GM21526 (cell line): Measurements from ENCODE around the gene AMBRA1.

Source experiments
- ATAC-seq: cut with Tn5 transposase; IDR thresholded peaks from one replicate; pipeline ENCODE4 v1.9.1; 2021; ENCODE audit warnings: moderate library complexity; ENCODE audit not compliant: unreplicated experiment, low FRiP score

AMBRA1 gene

GRCh38 chr11:46480909-46481308 is 112.9 kb downstream of the AMBRA1 start:
- no peak for ATAC-seq

GRCh38 chr11:46480166-46480726 is 113.6 kb downstream of the AMBRA1 start:
- ATAC-seq: no peak

- ATAC-seq: no peak
These were observed 114.2 kb downstream of the AMBRA1 start for GRCh38 chr11:46479601-46480000.

- no peak for ATAC-seq
These were observed 115.6 kb downstream of the AMBRA1 start for GRCh38 chr11:46478196-46478595.

GRCh38 chr11:46477136-46477535 is 116.7 kb downstream of the AMBRA1 start:
- ATAC-seq: no peak

- no peak for ATAC-seq
These were observed 117.8 kb downstream of the AMBRA1 start for GRCh38 chr11:46475926-46476545.

- no peak for ATAC-seq
These were observed 118.5 kb downstream of the AMBRA1 start for GRCh38 chr11:46475051-46475925.

- no peak for ATAC-seq
These were observed 121.2 kb downstream of the AMBRA1 start for GRCh38 chr11:46472662-46472994.

GRCh38 chr11:46471943-46472661 is 121.7 kb downstream of the AMBRA1 start:
- no peak for ATAC-seq

GRCh38 chr11:46469926-46470325 is 123.9 kb downstream of the AMBRA1 start:
- no peak for ATAC-seq

- no peak for ATAC-seq
These were observed 128.1 kb downstream of the AMBRA1 start for GRCh38 chr11:46465683-46466082.

- ATAC-seq: no peak
These were observed 130.0 kb downstream of the AMBRA1 start for GRCh38 chr11:46463701-46464421.

GRCh38 chr11:46461461-46461927 is 132.3 kb downstream of the AMBRA1 start:
- ATAC-seq: no peak

GRCh38 chr11:46458491-46458890 is 135.3 kb downstream of the AMBRA1 start:
- ATAC-seq: no peak

- ATAC-seq: no peak
These were observed 136.0 kb downstream of the AMBRA1 start for GRCh38 chr11:46457659-46458424.

GRCh38 chr11:46457021-46457420 is 136.8 kb downstream of the AMBRA1 start:
- no peak for ATAC-seq

- ATAC-seq: no peak
These were observed 137.4 kb downstream of the AMBRA1 start for GRCh38 chr11:46456269-46457001.

GRCh38 chr11:46455834-46456233 is 138.0 kb downstream of the AMBRA1 start:
- no peak for ATAC-seq

- ATAC-seq: no peak
These were observed 140.8 kb downstream of the AMBRA1 start for GRCh38 chr11:46452918-46453517.
